Measurements from ENCODE around the gene PCDH19. TPM values are rescaled to one million over a fixed set of nuclear protein-coding genes. Genes with fewer than 3 reads are reported as not detected.

The PCDH19 gene
- total and polyA plus RNA-seq, 5 donors = 0.25 to 0.40 (median 0.33) TPM

GRCh38 chrX:100413229-100413628 is 3.2 kb upstream of the PCDH19 start:
- ATAC-seq (peak; percentile 39 to 71), DNase-seq (peak in 1 of 3 donors; percentile 70)
- Histone ChIP-seq H3K9me3 (ENCODE audit: control insufficient read depth, low read length) (no peaks in the 10 kb centered on the region), H3K4me1 (ENCODE audit: control insufficient read depth, insufficient read depth, low read length) (no peaks in the 10 kb centered on the region), H3K4me3 (ENCODE audit: low read length) (no peak overlapping the region), H3K27ac (ENCODE audit: low read length) (no peak overlapping the region), H3K27me3 (ENCODE audit: control insufficient read depth, insufficient read depth) (no peaks in the 10 kb centered on the region)
- WGBS = under 1% methylated on average over 5 of the region's 5 CpGs
- intact Hi-C loops (cut with DNase I) = no loop called here

GRCh38 chrX:100411802-100412715 is 2.0 kb upstream of the PCDH19 start:
- no peaks in the 10 kb centered on the region for H3K4me1 ChIP-seq (ENCODE audit: control insufficient read depth, insufficient read depth, low read length)
- intact Hi-C loops (cut with DNase I) = no loop called here
- 27% methylated on average over 36 of the region's 36 CpGs for WGBS
- ATAC-seq (no peak), DNase-seq (no peak)
- H3K27me3 ChIP-seq (ENCODE audit: control insufficient read depth, insufficient read depth) = no peaks in the 10 kb centered on the region
- H3K4me3 ChIP-seq (ENCODE audit: low read length) = no peak overlapping the region
- no peaks in the 10 kb centered on the region for H3K9me3 ChIP-seq (ENCODE audit: control insufficient read depth, low read length)
- no peak overlapping the region for H3K27ac ChIP-seq (ENCODE audit: low read length)

GRCh38 chrX:100410901-100411801 is 1.1 kb upstream of the PCDH19 start:
- WGBS = 4% methylated on average over 53 of the region's 53 CpGs
- Histone ChIP-seq H3K4me1 (ENCODE audit: control insufficient read depth, insufficient read depth, low read length) (no peaks in the 10 kb centered on the region), H3K27me3 (ENCODE audit: control insufficient read depth, insufficient read depth) (no peaks in the 10 kb centered on the region), H3K4me3 (ENCODE audit: low read length) (peak overlapping the region; percentile 35), H3K27ac (ENCODE audit: low read length) (no peak overlapping the region), H3K9me3 (ENCODE audit: control insufficient read depth, low read length) (no peaks in the 10 kb centered on the region)
- ATAC-seq = no peak
- DNase-seq = peak in 1 of 3 donors; percentile 37
- intact Hi-C loops (cut with DNase I) = no loop called here

DNA sequence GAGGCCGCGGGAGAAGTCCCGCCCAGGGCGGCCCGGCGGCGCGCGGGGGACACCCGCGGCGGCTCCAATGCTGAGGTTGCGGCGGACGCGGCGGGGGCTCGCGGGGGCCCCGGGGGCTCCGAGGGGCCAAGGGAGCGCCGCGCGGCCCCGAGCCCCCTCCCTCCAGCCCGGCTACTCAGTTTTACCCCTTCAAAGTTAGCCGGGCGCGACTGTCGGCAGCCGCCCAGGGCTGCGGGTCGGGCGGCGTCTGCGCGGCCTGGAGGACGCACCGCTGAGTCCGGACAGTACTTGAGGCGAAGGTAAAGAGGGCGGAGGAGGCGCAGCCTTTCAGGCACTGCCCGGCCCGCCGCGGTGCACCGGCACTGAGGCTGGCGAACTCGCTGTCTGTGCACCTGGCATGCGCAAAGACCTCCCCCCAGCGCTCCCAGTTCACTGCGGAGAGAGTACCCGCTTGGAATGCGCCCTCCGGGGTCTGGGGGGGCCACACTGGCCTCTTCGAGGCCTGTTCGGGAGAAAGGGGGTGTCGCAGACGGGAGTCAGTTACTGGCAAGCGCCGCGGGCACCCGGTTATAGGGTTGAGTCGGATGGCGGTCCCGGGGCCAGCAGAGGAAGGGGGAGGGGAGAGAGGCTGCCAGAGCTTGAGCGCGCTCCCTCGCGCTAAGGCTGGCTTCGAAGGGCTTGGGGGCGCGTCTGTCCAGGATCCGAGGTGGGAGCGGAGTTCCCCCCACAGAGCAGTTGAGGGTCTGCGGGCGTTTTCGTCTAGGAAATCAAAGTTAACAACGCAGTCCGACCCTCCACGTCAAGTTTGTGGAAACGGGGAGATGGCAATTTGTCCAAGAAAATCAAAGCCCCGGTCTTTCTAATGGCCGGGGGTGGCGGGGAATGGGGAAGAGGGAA is 1.1 kb downstream of the PCDH19 start:
- 2% methylated on average over 71 of the region's 87 CpGs for WGBS
- intact Hi-C loops (cut with DNase I) = no loop called here

DNA sequence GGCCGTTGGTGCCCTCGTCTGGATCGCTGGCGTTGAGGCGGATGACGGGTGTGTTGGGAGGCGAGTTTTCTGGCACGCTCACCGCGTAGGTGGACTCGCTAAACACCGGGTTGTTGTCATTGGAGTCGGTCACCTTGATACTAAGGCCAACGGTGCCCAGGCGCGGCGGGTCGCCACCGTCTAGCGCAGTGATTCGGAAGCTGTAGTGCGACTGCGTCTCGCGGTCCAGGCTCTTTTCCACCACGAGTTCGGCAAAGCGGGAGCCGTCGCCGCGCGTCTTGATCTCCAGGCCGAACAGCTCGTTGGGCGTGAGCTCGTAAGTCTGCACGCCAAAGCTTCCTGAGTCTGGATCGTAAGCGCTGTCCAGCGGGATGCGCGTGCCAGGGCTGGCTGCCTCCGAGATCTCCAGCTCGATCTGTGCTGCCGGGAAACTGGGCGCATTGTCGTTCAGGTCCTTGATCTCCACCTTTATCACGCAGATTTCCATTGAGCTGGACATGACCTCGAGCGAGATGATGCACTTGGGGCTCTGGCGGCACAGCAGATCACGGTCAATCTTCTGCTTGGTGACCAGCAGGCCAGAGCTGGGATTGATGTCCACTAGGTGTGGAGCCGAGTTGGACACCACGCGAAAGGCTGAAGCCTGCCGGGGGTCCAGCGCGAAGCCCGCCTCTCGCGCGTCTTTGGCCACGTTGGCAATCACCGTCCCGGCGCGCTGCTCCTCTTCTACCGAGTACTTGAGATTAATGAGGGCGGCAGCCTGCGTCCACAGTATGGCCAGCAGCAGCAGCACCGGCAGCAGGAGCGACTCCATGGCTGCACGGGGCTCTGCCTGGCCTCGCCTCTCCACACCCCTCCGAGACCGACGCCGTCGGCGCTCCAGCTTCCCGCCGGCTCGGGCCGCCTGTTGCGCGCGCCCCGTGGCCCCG is 2.0 kb downstream of the PCDH19 start:
- Histone ChIP-seq H3K27ac (ENCODE audit: low read length) (no peak overlapping the region), H3K4me3 (ENCODE audit: low read length) (peak overlapping the region; percentile 48), H3K9me3 (ENCODE audit: control insufficient read depth, low read length) (no peaks in the 10 kb centered on the region), H3K4me1 (ENCODE audit: control insufficient read depth, insufficient read depth, low read length) (no peaks in the 10 kb centered on the region), H3K27me3 (ENCODE audit: control insufficient read depth, insufficient read depth) (no peaks in the 10 kb centered on the region)
- 5% methylated on average over 90 of the region's 90 CpGs for WGBS
- DNase-seq = peak in 1 of 3 donors; percentile 48
- no peak for ATAC-seq
- intact Hi-C loops (cut with DNase I) = no loop called here

More for the DNA sequence above, 1.1 kb downstream of the PCDH19 start:
- H3K4me1 ChIP-seq (ENCODE audit: control insufficient read depth, insufficient read depth, low read length) = no peaks in the 10 kb centered on the region
- H3K9me3 ChIP-seq (ENCODE audit: control insufficient read depth, low read length) = no peaks in the 10 kb centered on the region
- H3K27ac ChIP-seq (ENCODE audit: low read length) = no peak overlapping the region
- DNase-seq (peak in 1 of 3 donors; percentile 40), ATAC-seq (no peak)
- H3K27me3 ChIP-seq (ENCODE audit: control insufficient read depth, insufficient read depth) = no peaks in the 10 kb centered on the region
- H3K4me3 ChIP-seq (ENCODE audit: low read length) = peak overlapping the region; percentile 48

DNA sequence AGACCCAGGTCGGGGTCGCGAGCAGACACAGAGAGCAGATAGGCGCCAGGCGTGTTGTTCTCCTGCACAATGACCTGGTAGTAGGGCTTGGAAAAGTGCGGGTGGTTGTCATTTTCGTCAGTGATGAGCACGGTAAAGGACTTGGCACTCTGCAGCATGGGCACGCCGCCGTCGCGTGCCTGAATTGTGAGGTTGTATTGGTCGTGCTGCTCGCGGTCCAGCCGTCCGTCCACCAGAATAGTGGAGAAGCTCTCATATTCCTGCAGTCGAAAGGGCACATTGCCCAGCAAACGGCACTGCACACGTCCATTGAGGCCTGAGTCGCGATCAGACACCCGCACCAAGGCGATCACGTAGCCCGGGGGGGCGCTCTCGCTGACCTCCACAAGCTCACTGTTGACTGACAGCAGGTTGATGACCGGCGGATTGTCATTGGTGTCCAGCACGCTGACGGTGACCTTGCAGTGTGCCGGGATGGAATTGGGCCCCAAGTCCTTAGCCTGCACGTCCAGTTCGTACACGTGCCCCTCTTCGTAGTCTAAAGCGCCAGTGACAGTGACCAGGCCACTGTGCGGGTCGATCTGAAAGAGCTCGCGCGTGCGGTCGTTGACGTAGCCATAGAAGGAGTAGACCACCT is 2.8 kb downstream of the PCDH19 start:
- no peaks in the 10 kb centered on the region for H3K27me3 ChIP-seq (ENCODE audit: control insufficient read depth, insufficient read depth)
- H3K27ac ChIP-seq (ENCODE audit: low read length) = no peak overlapping the region
- DNase-seq (peak in 1 of 3 donors; percentile 41), ATAC-seq (no peak)
- no peaks in the 10 kb centered on the region for H3K4me1 ChIP-seq (ENCODE audit: control insufficient read depth, insufficient read depth, low read length)
- intact Hi-C loops (cut with DNase I) = no loop called here
- WGBS = 27% methylated on average over 47 of the region's 47 CpGs
- H3K4me3 ChIP-seq (ENCODE audit: low read length) = no peak overlapping the region
- no peaks in the 10 kb centered on the region for H3K9me3 ChIP-seq (ENCODE audit: control insufficient read depth, low read length)

GRCh38 chrX:100405424-100405823 is 4.6 kb downstream of the PCDH19 start:
- no peak for ATAC-seq
- intact Hi-C loops (cut with DNase I) = no loop called here
- H3K4me1 ChIP-seq (ENCODE audit: control insufficient read depth, insufficient read depth, low read length) = no peaks in the 10 kb centered on the region
- DNase-seq = no peak
- H3K27ac ChIP-seq (ENCODE audit: low read length) = no peak overlapping the region
- no peaks in the 10 kb centered on the region for H3K9me3 ChIP-seq (ENCODE audit: control insufficient read depth, low read length)
- H3K27me3 ChIP-seq (ENCODE audit: control insufficient read depth, insufficient read depth) = no peaks in the 10 kb centered on the region
- no peak overlapping the region for H3K4me3 ChIP-seq (ENCODE audit: low read length)

DNA sequence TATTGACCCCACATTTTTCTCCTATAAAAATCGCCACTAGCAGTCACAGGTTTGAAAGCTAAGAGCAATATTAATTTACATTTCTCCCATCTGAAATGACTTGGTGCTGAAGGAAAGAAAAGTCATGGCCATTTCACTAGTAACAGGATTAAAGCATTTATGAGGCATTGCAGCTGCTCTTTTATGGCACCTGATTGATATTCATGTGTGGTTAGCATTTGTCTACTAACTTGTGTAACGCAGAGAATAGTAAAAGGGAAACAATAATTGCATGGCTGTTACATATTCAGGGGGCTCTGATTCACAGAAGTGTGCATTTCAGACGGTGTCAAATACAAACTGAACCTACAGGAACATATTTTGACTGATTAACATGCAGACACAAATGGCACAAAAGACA is 5.2 kb downstream of the PCDH19 start:
- no peaks in the 10 kb centered on the region for H3K27me3 ChIP-seq (ENCODE audit: control insufficient read depth, insufficient read depth)
- no peaks in the 10 kb centered on the region for H3K9me3 ChIP-seq (ENCODE audit: control insufficient read depth, low read length)
- ATAC-seq = no peak
- H3K4me3 ChIP-seq (ENCODE audit: low read length) = no peak overlapping the region
- 66% methylated on average over 3 of the region's 3 CpGs for WGBS
- no peak for DNase-seq
- H3K4me1 ChIP-seq (ENCODE audit: control insufficient read depth, insufficient read depth, low read length) = no peaks in the 10 kb centered on the region
- no peak overlapping the region for H3K27ac ChIP-seq (ENCODE audit: low read length)
- intact Hi-C loops (cut with DNase I) = no loop called here

DNA sequence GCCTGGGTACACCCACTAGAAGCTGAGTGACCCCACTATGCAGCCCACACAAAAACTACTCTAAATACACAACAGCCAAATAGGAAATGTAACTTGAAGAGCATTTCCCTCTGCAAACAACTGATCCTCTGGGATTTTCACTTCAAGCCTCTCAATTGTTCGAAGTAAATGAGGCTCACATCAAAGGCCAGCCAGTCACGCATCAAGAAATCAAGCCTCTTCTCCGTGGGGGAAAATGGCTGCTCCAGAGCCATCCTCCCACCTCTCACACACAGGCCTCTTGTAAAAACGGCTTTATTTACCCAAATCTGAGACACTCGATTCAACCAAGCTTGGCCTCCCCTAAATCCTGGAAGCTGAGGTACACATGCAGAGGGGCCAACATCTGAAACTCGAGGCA is 14.3 kb downstream of the PCDH19 start:
- Histone ChIP-seq H3K4me3 (ENCODE audit: low read length) (no peak overlapping the region), H3K9me3 (ENCODE audit: control insufficient read depth, low read length) (no peaks in the 10 kb centered on the region), H3K4me1 (ENCODE audit: control insufficient read depth, insufficient read depth, low read length) (no peaks in the 10 kb centered on the region), H3K27ac (ENCODE audit: low read length) (no peak overlapping the region), H3K27me3 (ENCODE audit: control insufficient read depth, insufficient read depth) (no peaks in the 10 kb centered on the region)
- ATAC-seq = no peak
- intact Hi-C loops (cut with DNase I) = no loop called here
- no peak for DNase-seq
- WGBS = 45% methylated on average over 6 of the region's 6 CpGs
